Measurements from ENCODE around the gene LNX1. TPM values are rescaled to one million over a fixed set of nuclear protein-coding genes. Genes with fewer than 3 reads are reported as not detected.

Gene LNX1
- total and polyA plus RNA-seq, 10 of the 15 experiments (the other 5 are each of a cell fraction or from before 2014, with no cell fraction given): 0.72 to 1.4 (median 1.0) TPM

DNA sequence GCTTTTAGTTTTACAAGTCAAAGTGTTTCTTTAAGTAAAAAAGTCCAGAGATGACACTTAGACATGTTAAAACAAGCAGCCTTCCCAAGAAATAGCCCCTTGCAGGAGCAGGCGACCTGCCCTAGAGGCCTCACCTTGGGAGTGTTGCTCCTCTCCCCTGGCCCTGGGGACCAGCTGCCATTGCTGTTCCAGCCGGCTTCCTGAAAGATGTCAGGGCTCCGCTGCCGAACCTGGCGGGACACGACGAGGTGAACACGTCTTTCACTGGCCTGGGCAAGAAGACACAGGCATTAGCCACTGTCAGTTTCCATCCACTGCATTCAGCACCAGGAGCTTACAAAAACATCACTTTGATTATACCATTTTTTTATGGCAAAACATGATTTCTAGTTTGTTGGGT lies 109.7 kb downstream of the LNX1 start:
- POLR2A ChIA-PET: no interaction called here
- no peaks in the 10 kb centered on the region for H3K79me2 ChIP-seq (ENCODE audit: control insufficient read depth, insufficient read depth, low read length)
- WGBS (ENCODE audit: insufficient coverage, insufficient replicate concordance, low lambda C conversion rate, missing lambda C conversion rate): 57% methylated on average over 8 of the region's 8 CpGs
- ATAC-seq (no peak), FAIRE-seq (no peak), DNase-seq (ENCODE audit: low read depth, low spot score) (no peak)
- CTCF ChIA-PET: interaction anchor here (0.9 kb wide), 1 partner anchor 9 kb away, joined by 3 read pairs; no protein-coding TSS in a partner anchor
- no peaks in the 10 kb centered on the region for H3K36me3 ChIP-seq (ENCODE audit: control insufficient read depth in 2 of 2, insufficient read depth in 2 of 2, low read length in 1 of 2)
- in situ Hi-C loops (cut with MboI) (loop anchor here (10.0 kb wide), 1 partner anchor 733 kb away; no protein-coding TSS in a partner anchor), intact Hi-C loops (cut with micrococcal nuclease; ENCODE audit: unreplicated experiment) (no loop called here)
- no peak overlapping the region for H3K9ac ChIP-seq (ENCODE audit: control insufficient read depth, insufficient read depth, low read length)
- SMC1A ChIA-PET (ENCODE audit: uncharacterized antibody, unreplicated experiment): no interaction called here
- no peaks in the 10 kb centered on the region for H3K4me1 ChIP-seq (ENCODE audit: control insufficient read depth, insufficient read depth, low read length)
- no peaks in the 10 kb centered on the region for H3K9me3 ChIP-seq (replicated peaks; ENCODE audit: control insufficient read depth, insufficient read depth, low read length)
- no peak overlapping the region for H3K4me3 ChIP-seq
- H3K27me3 ChIP-seq (replicated peaks in 1 of 2; ENCODE audit: control insufficient read depth in 2 of 2, insufficient read depth in 2 of 2, low read length in 1 of 2): peaks cover 0 to 3% of the 10 kb centered on the region in 2 experiments; a peak in 2 of 4 replicates
- H2AFZ ChIP-seq (ENCODE audit: control insufficient read depth, low read depth, low read length): no peak overlapping the region
- BruUV-seq (replicated peaks): no TSS peak
- RAD21 ChIA-PET (ENCODE audit: unreplicated experiment): no interaction called here
- TF ChIP-seq RUNX3 (IDR thresholded peaks at IDR 0.05; ENCODE audit: low read length) (no peak), KAT2A (conservative IDR thresholded peaks at IDR 0.05; ENCODE audit: control insufficient read depth, low read depth, low read length) (no peak), NRF1 (conservative IDR thresholded peaks at IDR 0.05; ENCODE audit: low read depth, low read length) (no peak), NFYA (IDR thresholded peaks at IDR 0.05; ENCODE audit: borderline replicate concordance, low read depth, low read length) (no peak), NBN (IDR thresholded peaks at IDR 0.05) (no peak), MTA2 (IDR thresholded peaks at IDR 0.05; ENCODE audit: low read depth) (no peak), CREB1 (IDR thresholded peaks at IDR 0.05; ENCODE audit: low read depth) (no peak), REST (IDR thresholded peaks at IDR 0.05; ENCODE audit: low read depth, low read length) (no peak), SIX5 (IDR thresholded peaks at IDR 0.05; ENCODE audit: low read depth, low read length, severe bottlenecking) (no peak), PAX8 (IDR thresholded peaks at IDR 0.05) (no peak)
- TF ChIP-seq, protein P1, sequence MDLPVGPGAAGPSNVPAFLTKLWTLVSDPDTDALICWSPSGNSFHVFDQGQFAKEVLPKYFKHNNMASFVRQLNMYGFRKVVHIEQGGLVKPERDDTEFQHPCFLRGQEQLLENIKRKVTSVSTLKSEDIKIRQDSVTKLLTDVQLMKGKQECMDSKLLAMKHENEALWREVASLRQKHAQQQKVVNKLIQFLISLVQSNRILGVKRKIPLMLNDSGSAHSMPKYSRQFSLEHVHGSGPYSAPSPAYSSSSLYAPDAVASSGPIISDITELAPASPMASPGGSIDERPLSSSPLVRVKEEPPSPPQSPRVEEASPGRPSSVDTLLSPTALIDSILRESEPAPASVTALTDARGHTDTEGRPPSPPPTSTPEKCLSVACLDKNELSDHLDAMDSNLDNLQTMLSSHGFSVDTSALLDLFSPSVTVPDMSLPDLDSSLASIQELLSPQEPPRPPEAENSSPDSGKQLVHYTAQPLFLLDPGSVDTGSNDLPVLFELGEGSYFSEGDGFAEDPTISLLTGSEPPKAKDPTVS (IDR thresholded peaks at IDR 0.05; ENCODE audit: low read depth, low read length): no peak
- TF ChIP-seq, protein P2, sequence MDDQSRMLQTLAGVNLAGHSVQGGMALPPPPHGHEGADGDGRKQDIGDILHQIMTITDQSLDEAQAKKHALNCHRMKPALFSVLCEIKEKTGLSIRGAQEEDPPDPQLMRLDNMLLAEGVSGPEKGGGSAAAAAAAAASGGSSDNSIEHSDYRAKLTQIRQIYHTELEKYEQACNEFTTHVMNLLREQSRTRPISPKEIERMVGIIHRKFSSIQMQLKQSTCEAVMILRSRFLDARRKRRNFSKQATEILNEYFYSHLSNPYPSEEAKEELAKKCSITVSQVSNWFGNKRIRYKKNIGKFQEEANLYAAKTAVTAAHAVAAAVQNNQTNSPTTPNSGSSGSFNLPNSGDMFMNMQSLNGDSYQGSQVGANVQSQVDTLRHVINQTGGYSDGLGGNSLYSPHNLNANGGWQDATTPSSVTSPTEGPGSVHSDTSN (IDR thresholded peaks at IDR 0.05; ENCODE audit: insufficient replicate concordance, low read depth, low read length): no peak
- no peaks in the 10 kb centered on the region for H4K20me1 ChIP-seq (ENCODE audit: control insufficient read depth, insufficient read depth)
- H3K4me2 ChIP-seq (ENCODE audit: control insufficient read depth, insufficient read depth): no peak overlapping the region
- H3K27ac ChIP-seq (ENCODE audit: control insufficient read depth, insufficient read depth): no peak overlapping the region

Data from GM12878 (cell line).